Ishikawa (cell line): ENCODE results near the gene KCNC1.

Experiments
- CEBPB ChIP-seq: IDR thresholded peaks from 2 replicates; pipeline ENCODE4 v1.6.1; 2012
- CREB1 ChIP-seq: IDR thresholded peaks from 2 replicates; pipeline ENCODE4 v1.6.1; 2012; ENCODE audit warnings: low read depth
- EGR1 ChIP-seq: IDR thresholded peaks from 2 replicates; pipeline ENCODE4 v1.6.1; 2012
- EP300 ChIP-seq: IDR thresholded peaks from 2 replicates; pipeline ENCODE4 v1.6.1; 2012; ENCODE audit warnings: borderline replicate concordance
- FOXM1 ChIP-seq: IDR thresholded peaks from 2 replicates; pipeline ENCODE4 v1.6.1; 2012; ENCODE audit warnings: low read depth, borderline replicate concordance
- MAX ChIP-seq: IDR thresholded peaks from 2 replicates; pipeline ENCODE4 v1.6.1; 2012
- NFIC ChIP-seq: IDR thresholded peaks from 2 replicates; pipeline ENCODE4 v1.6.1; 2012
- RAD21 ChIP-seq: IDR thresholded peaks from 2 replicates; pipeline ENCODE4 v1.6.1; 2012; ENCODE audit warnings: low read depth
- REST ChIP-seq: IDR thresholded peaks from 2 replicates; pipeline ENCODE4 v1.6.1; 2012; ENCODE audit warnings: low read depth, mild to moderate bottlenecking
- TAF1 ChIP-seq: IDR thresholded peaks from 2 replicates; pipeline ENCODE4 v1.6.1; 2012; ENCODE audit warnings: low read depth, mild to moderate bottlenecking
- TCF12 ChIP-seq: IDR thresholded peaks from 2 replicates; pipeline ENCODE4 v1.6.1; 2012; ENCODE audit warnings: low read depth
- TEAD4 ChIP-seq: IDR thresholded peaks from 2 replicates; pipeline ENCODE4 v1.6.1; 2012
- YY1 ChIP-seq: IDR thresholded peaks from 2 replicates; pipeline ENCODE4 v1.6.1; 2012; ENCODE audit warnings: low read depth
- ZBTB7A ChIP-seq: IDR thresholded peaks from 2 replicates; pipeline ENCODE4 v1.6.1; 2012; ENCODE audit warnings: low read depth
- TF ChIP-seq, protein P1 (sequence below): IDR thresholded peaks from 2 replicates; pipeline ENCODE4 v1.6.1; 2012

Gene KCNC1

DNA sequence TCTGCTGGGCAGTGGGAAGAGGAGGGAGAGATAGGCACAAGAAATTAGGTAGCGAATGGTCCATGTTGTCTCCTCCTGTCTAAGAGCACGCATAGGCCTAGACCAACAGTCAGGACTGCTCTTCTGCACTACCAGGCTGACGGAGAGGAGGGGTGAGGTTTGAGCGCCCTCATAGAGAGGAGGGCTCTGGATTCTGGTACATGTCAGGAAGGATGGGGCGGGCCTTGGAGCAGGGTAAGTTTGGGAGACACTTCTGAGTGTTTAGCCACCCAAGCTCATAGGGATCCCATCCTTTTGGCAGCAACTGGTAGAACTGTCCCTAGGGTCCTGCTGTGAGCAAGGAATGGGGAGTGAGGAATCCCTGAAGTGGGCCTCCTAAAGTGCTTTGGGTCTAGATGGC is 60.4 kb downstream of the KCNC1 start:
- no peak for TF ChIP-seq CEBPB
- TF ChIP-seq TAF1 = no peak
- no peak for TF ChIP-seq YY1
- TF ChIP-seq MAX = no peak
- TF ChIP-seq CREB1 = no peak
- TF ChIP-seq FOXM1 = no peak
- TF ChIP-seq REST = no peak
- TF ChIP-seq, protein P1, sequence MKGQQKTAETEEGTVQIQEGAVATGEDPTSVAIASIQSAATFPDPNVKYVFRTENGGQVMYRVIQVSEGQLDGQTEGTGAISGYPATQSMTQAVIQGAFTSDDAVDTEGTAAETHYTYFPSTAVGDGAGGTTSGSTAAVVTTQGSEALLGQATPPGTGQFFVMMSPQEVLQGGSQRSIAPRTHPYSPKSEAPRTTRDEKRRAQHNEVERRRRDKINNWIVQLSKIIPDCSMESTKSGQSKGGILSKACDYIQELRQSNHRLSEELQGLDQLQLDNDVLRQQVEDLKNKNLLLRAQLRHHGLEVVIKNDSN = no peak
- TF ChIP-seq ZBTB7A = no peak
- TF ChIP-seq EGR1 = no peak
- no peak for TF ChIP-seq TCF12
- TF ChIP-seq RAD21 = no peak
- TF ChIP-seq NFIC = no peak
- TF ChIP-seq TEAD4 = no peak
- TF ChIP-seq EP300 = no peak

- TF ChIP-seq EP300 (no peak), MAX (no peak), CREB1 (no peak), EGR1 (no peak), TCF12 (no peak), TAF1 (no peak), YY1 (no peak)
Observed at GRCh38 chr11:17796154-17796553, 61.6 kb downstream of the KCNC1 start.

DNA sequence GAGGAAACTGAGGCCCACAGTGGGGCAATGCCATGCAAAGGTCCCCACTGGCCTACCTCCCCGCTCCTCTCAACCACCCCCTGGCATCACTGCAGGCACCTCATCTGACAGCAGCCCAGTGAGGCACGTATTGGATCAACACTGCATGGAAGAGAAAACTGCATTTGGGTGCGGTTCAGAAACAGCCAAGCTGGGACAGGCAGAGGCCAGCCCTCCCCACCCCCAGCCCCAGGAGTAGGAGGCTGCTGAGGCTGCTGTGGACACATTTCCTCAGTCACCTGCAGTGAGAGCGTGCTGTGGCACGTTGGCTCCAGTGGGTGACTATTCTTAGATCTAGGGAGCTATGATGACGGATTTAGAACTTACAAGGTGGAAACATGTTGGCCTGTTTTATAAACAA is 63.7 kb downstream of the KCNC1 start:
- no peak for TF ChIP-seq RAD21

DNA sequence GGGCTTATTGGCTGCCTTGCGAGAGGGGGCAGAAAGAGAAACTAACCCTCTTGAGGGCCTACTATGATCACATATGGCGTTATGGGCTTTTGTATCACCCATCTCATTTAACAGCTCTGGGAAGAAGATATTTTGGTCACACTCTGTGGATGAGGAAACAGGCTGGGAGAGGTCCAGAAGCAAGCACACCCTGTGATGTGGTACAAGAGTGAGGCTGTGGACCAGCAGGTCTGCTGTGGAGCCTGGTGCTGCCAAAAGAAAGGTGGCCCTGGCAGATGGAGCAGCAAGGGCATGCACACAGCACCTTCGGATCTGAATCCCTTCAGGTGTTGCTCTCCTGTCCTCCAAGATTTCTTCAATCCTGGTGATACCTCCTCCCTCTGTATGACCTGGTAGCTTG is 64.1 kb downstream of the KCNC1 start:
- TF ChIP-seq TEAD4 = no peak
- no peak for TF ChIP-seq TAF1
- TF ChIP-seq MAX = no peak
- TF ChIP-seq RAD21 = no peak
- no peak for TF ChIP-seq EP300
- TF ChIP-seq YY1 = no peak
- no peak for TF ChIP-seq EGR1
- TF ChIP-seq FOXM1 = no peak
- TF ChIP-seq ZBTB7A = no peak
- no peak for TF ChIP-seq NFIC
- TF ChIP-seq, protein P1 = no peak
- TF ChIP-seq REST = no peak
- no peak for TF ChIP-seq CREB1
- TF ChIP-seq TCF12 = no peak
- no peak for TF ChIP-seq CEBPB

- TF ChIP-seq CREB1 (no peak), CEBPB (no peak), TAF1 (no peak), EGR1 (no peak), TCF12 (no peak), EP300 (no peak), YY1 (no peak), REST (no peak), NFIC (no peak), RAD21 (no peak), MAX (no peak), FOXM1 (no peak), TEAD4 (no peak), ZBTB7A (no peak)
- TF ChIP-seq, protein P1 = no peak
Observed at GRCh38 chr11:17799147-17799546, 64.6 kb downstream of the KCNC1 start.
